HG02970 (cell line): Measurements from ENCODE around the gene DNAJC1.
A peak's percentile ranks its signal among the peaks of the same experiment; 100 is the strongest.
"Not testable (repeated sequence)": the region's sequence is repeated elsewhere in the genome, so short reads cannot be mapped to it uniquely, and the experiment has no call there.

Source experiments
- ATAC-seq: cut with Tn5 transposase; IDR thresholded peaks from one replicate; pipeline ENCODE4 v1.9.1; 2021; ENCODE audit warnings: mild to moderate bottlenecking, moderate library complexity, moderate number of reproducible peaks; ENCODE audit not compliant: unreplicated experiment, low FRiP score

The DNAJC1 gene

DNA sequence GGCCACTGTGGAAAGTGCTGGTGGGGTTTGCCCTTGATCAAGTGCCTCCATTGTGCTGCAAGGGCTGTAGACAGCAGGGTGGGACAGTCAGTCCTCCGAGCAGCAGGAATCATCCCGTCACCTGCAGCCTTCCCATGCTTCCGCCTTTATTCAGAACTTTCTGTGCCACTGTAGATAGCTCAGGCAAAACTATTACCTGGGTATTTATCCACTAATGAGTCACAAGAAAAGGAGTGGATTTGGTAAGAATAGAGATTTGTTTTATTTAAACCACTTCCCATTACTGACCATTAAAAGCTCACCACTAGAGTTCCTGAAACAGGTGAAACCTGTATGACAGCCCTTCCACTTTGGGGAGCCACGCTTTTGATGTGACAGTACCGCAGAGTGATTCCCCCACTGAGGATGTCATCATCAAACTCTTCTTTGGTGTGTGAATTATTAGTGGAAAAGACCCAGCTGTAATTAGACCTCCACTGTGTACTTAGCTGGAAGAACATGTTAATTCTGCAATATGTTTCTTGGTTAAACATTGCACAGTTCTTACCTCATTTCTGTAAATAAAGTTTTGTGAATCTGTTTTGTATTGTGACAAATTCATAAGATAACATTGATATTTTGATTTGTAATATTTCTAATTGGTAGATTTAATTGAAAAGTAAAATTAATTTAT, 260.7 kb downstream of the DNAJC1 start:
- no peak for ATAC-seq

- no peak for ATAC-seq
These were observed 262.5 kb downstream of the DNAJC1 start for GRCh38 chr10:21740989-21741388.

DNA sequence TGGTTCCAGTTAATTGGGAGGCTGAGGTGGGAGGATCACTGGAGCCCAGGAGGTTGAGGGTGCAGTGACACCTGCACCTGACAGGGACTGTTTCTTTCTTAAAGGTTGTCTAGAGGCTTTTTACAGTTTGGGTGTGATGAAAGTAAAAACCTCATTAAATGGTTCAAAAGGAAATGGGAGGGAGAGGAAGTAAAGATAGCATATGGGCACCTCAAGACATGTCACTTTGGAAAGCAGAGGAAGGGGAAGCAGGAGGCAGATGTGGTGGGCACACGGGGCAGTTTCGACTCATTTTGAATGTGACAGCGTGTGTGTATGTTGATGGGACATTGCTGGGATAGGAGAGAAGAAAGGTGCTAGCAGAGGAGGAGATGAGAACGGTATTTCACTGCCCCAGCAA, 266.4 kb downstream of the DNAJC1 start:
- ATAC-seq, result no peak

GRCh38 chr10:21733710-21734109, 269.8 kb downstream of the DNAJC1 start:
- ATAC-seq, result no peak

DNA sequence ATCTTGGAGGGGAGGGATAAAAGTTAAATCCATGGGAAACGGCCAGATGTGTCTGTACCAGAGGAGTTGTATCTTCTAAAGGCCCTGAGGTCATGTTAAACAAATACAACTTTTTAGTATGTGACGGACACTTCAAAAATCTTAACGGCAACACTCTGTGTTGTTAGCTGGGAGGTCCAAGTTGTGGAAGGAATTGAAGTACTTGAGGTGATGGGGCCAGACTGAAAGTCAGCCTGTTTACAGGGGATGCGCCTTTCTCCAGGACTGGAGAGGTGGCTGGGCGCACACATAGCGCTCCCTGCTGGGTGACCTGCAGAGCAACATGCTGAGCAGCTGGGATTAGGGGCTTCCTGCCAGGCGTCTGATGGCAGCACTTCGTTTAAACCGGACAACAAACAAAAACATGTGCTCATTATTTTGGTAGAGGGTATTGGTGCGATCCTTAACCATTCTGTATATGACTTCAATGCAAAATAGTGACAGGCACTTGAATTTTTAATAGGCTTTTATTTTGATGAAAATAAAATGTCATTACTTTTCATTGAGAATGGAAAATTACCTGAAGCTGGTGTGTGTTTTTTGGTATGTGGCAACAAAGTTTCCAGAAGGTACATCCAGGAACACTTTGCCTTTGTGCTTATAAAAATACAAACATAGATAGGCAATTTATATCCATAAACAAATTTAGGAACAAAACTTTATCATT, 271.3 kb downstream of the DNAJC1 start:
- no peak for ATAC-seq

GRCh38 chr10:21728618-21729017, 274.9 kb downstream of the DNAJC1 start:
- ATAC-seq, result no peak

- no peak for ATAC-seq
These were observed 275.9 kb downstream of the DNAJC1 start for GRCh38 chr10:21727452-21728168.

GRCh38 chr10:21726601-21727225, 276.8 kb downstream of the DNAJC1 start:
- no peak for ATAC-seq

GRCh38 chr10:21724687-21725367, 278.7 kb downstream of the DNAJC1 start:
- peak; percentile 86 for ATAC-seq

GRCh38 chr10:21724020-21724589, 279.4 kb downstream of the DNAJC1 start:
- ATAC-seq, result no peak

DNA sequence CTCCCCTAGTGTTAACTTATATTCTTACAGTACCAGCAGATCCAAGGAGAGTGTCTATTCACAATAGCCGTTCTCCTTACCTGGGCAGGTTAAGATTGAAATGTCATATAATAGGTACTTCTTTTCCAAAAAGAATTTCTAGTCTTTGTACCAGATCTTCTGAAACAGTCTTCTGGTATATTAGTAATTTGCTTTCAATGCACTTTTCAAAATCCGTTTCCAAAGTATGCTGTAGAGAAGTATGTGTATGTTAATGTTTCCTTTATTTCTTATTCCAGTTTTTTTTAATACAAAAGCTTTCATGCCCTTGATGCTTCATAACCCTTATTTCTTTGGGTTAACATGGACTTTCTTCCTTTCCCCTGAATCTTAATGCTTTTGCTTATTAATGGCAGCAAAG, 281.3 kb downstream of the DNAJC1 start:
- ATAC-seq, result no peak

- ATAC-seq, result no peak
These were observed 282.4 kb downstream of the DNAJC1 start for GRCh38 chr10:21721000-21721665.

DNA sequence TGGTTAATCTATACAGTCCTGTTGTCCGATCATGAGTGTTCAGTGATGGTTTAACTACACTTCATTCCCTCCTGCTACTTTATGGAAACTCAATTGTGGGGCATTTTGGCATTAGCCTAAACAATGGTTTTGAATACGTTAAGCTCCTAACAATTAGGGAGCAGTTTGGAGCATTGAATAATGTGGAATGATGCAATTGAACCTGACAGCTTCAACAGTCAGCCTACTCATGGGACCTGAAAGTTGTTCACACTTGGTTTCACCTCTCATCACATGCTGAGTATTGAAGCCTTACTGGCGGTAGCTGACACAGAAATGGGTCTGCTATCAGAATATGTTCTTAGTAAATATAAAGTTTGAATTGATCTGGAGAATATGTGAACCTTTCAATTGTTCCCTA, 283.4 kb downstream of the DNAJC1 start:
- no peak for ATAC-seq

- no peak for ATAC-seq
These were observed 284.0 kb downstream of the DNAJC1 start for GRCh38 chr10:21719502-21719901.

- not testable (repeated sequence) for ATAC-seq
These were observed 286.0 kb downstream of the DNAJC1 start for GRCh38 chr10:21717437-21718054.

DNA sequence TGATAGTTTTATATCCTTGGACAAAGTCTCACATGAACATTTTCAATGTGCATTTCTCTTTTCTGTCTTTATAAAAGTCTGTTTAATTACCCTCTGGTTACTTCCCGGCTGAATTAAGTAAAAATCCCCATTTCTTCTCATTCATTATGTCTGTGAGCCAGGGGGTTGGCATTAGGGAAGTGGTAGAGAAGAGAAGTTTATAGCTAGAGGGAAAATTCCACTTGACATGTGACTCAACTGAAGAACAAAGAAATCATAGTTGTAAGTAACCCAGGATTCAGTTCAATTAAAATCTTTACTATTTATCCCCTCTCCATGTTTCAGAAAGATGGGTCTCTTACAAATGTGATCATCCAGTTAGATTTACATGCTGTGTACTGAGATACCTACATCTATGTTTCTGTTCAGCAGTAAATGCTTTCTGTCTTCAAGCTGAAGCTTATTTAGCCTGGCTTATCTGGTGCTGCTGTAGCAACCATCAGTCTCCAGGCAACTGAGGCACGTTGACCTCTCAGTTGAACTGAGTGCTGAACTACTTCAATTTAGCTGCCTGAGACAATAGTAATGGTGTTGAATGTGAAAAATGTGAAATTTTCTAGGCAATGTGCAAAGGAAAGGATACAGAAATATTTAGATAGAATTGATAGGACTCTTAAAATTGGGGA, 287.9 kb downstream of the DNAJC1 start:
- ATAC-seq, result no peak

GRCh38 chr10:21712975-21713374, 290.6 kb downstream of the DNAJC1 start:
- no peak for ATAC-seq

GRCh38 chr10:21707498-21707897, 296.0 kb downstream of the DNAJC1 start:
- ATAC-seq, result no peak
